GM18499 (cell line): ENCODE measurements around the gene FBXW8.

ENCODE experiments used
- ATAC-seq: cut with Tn5 transposase; IDR thresholded peaks from one replicate; pipeline ENCODE4 v1.9.1; 2021; ENCODE audit warnings: moderate number of reproducible peaks; ENCODE audit not compliant: insufficient read depth, unreplicated experiment

Gene FBXW8

GRCh38 chr12:116910645-116911451 lies at the start of gene FBXW8:
TSS of gene FBXW8 (plus strand) at chr12:116910950. CDS start at chr12:116911038, 88 bp downstream.
- no peak for ATAC-seq

GRCh38 chr12:116861320-116861719 lies 49.4 kb upstream of the FBXW8 start:
- ATAC-seq, result peak; percentile 50

- no peak for ATAC-seq
Observed at GRCh38 chr12:116862167-116862566, 48.6 kb upstream of the FBXW8 start.

- ATAC-seq, result no peak
Observed at GRCh38 chr12:116863275-116863767, 47.4 kb upstream of the FBXW8 start.

- ATAC-seq, result no peak
Observed at GRCh38 chr12:116864371-116865160, 46.2 kb upstream of the FBXW8 start.

GRCh38 chr12:116867523-116867922 lies 43.2 kb upstream of the FBXW8 start:
- no peak for ATAC-seq

GRCh38 chr12:116870306-116870705 lies 40.4 kb upstream of the FBXW8 start:
- no peak for ATAC-seq

GRCh38 chr12:116874324-116874995 lies 36.3 kb upstream of the FBXW8 start:
- no peak for ATAC-seq

- no peak for ATAC-seq
Observed at GRCh38 chr12:116876151-116876869, 34.4 kb upstream of the FBXW8 start.

- ATAC-seq, result no peak
Observed at GRCh38 chr12:116878567-116879508, 31.9 kb upstream of the FBXW8 start.

GRCh38 chr12:116879509-116880212 lies 31.1 kb upstream of the FBXW8 start:
- ATAC-seq, result no peak

GRCh38 chr12:116880213-116880816 lies 30.4 kb upstream of the FBXW8 start:
- no peak for ATAC-seq

- ATAC-seq, result no peak
Observed at GRCh38 chr12:116880817-116881324, 29.9 kb upstream of the FBXW8 start.

- no peak for ATAC-seq
Observed at GRCh38 chr12:116881325-116881876, 29.3 kb upstream of the FBXW8 start, which contains the start of gene HRK. TSS of gene HRK (minus strand) at chr12:116881441. CDS start at chr12:116881307, 134 bp downstream.

GRCh38 chr12:116881877-116882507 lies 28.8 kb upstream of the FBXW8 start:
- ATAC-seq, result no peak

GRCh38 chr12:116882742-116883141 lies 28.0 kb upstream of the FBXW8 start:
- ATAC-seq, result no peak

GRCh38 chr12:116884871-116885270 lies 25.9 kb upstream of the FBXW8 start:
- no peak for ATAC-seq
